Stimulated activated CD4-positive, alpha-beta T cell treated with anti-CD3 and anti-CD28 coated beads, TNF-alpha, amount 100 ng/mL, for 1 hour (primary cell): ENCODE measurements around the gene RAB10.

ENCODE experiments used
- DNase-seq, 3 donors: peaks; one replicate each; pipeline ENCODE4 v3.0.0-alpha.2; 2020; ENCODE audit warnings: low read depth in 3 of 3, low spot score in 1 of 3

The RAB10 gene

GRCh38 chr2:26175466-26176278 lies 141.8 kb downstream of the RAB10 start:
- DNase-seq: no peak

- DNase-seq: no peak
These were observed 142.4 kb downstream of the RAB10 start for GRCh38 chr2:26176279-26176615.

- DNase-seq: no peak
These were observed 143.2 kb downstream of the RAB10 start for GRCh38 chr2:26177122-26177521.

- no peak for DNase-seq
These were observed 144.4 kb downstream of the RAB10 start for GRCh38 chr2:26178246-26178645.

GRCh38 chr2:26178746-26179436 lies 145.0 kb downstream of the RAB10 start:
- DNase-seq: no peak

GRCh38 chr2:26179446-26179913 lies 145.6 kb downstream of the RAB10 start:
- no peak for DNase-seq

GRCh38 chr2:26182441-26182840 lies 148.6 kb downstream of the RAB10 start:
- DNase-seq: no peak

- DNase-seq: no peak
These were observed 149.2 kb downstream of the RAB10 start for GRCh38 chr2:26182887-26183630.

GRCh38 chr2:26184121-26184520 lies 150.2 kb downstream of the RAB10 start:
- no peak for DNase-seq

GRCh38 chr2:26184555-26185303 lies 150.8 kb downstream of the RAB10 start:
- peak; percentile 54 to 79 (median 72) for DNase-seq

- DNase-seq: no peak
These were observed 151.5 kb downstream of the RAB10 start for GRCh38 chr2:26185304-26185928.

- no peak for DNase-seq
These were observed 152.3 kb downstream of the RAB10 start for GRCh38 chr2:26185954-26186770.
